Measurements from ENCODE around the gene ZNF580.

Gene ZNF580

GRCh38 chr19:55606471-55606787 is 34.4 kb upstream of the ZNF580 start:
- no peak for DNase-seq

- no peak for DNase-seq
Observed at GRCh38 chr19:55606817-55607216, 34.0 kb upstream of the ZNF580 start.

GRCh38 chr19:55609326-55609725 is 31.5 kb upstream of the ZNF580 start:
- no peak for DNase-seq

GRCh38 chr19:55611300-55611982 is 29.4 kb upstream of the ZNF580 start:
- no peak for DNase-seq

- DNase-seq: no peak
Observed at GRCh38 chr19:55611983-55612645, 28.7 kb upstream of the ZNF580 start.

- no peak for DNase-seq
Observed at GRCh38 chr19:55613396-55613795, 27.4 kb upstream of the ZNF580 start.

GRCh38 chr19:55613930-55614710 is 26.7 kb upstream of the ZNF580 start:
- no peak for DNase-seq

GRCh38 chr19:55614711-55615542 is 25.9 kb upstream of the ZNF580 start:
- DNase-seq: no peak

GRCh38 chr19:55615543-55616394 is 25.0 kb upstream of the ZNF580 start:
- no peak for DNase-seq

- no peak for DNase-seq
Observed at GRCh38 chr19:55616395-55616875, 24.4 kb upstream of the ZNF580 start.

GRCh38 chr19:55617426-55617825 is 23.4 kb upstream of the ZNF580 start:
- DNase-seq: no peak

- no peak for DNase-seq
Observed at GRCh38 chr19:55618426-55618825, 22.4 kb upstream of the ZNF580 start.

- no peak for DNase-seq
Observed at GRCh38 chr19:55619286-55619685, 21.5 kb upstream of the ZNF580 start.

GRCh38 chr19:55620410-55621204 is 20.2 kb upstream of the ZNF580 start:
- DNase-seq: no peak

GRCh38 chr19:55621205-55621672 is 19.6 kb upstream of the ZNF580 start:
- DNase-seq: no peak

- no peak for DNase-seq
Observed at GRCh38 chr19:55621673-55622231, 19.1 kb upstream of the ZNF580 start.

- DNase-seq: no peak
Observed at GRCh38 chr19:55622242-55622969, 18.4 kb upstream of the ZNF580 start.

GRCh38 chr19:55623130-55623529 is 17.7 kb upstream of the ZNF580 start:
- DNase-seq: no peak

- DNase-seq: no peak
Observed at GRCh38 chr19:55623561-55623960, 17.2 kb upstream of the ZNF580 start.

All from NCI-H2081 treated with DMSO at 0.1 percent for 48 hours (cell line).